ENCODE data around the gene FZR1.

DNA sequence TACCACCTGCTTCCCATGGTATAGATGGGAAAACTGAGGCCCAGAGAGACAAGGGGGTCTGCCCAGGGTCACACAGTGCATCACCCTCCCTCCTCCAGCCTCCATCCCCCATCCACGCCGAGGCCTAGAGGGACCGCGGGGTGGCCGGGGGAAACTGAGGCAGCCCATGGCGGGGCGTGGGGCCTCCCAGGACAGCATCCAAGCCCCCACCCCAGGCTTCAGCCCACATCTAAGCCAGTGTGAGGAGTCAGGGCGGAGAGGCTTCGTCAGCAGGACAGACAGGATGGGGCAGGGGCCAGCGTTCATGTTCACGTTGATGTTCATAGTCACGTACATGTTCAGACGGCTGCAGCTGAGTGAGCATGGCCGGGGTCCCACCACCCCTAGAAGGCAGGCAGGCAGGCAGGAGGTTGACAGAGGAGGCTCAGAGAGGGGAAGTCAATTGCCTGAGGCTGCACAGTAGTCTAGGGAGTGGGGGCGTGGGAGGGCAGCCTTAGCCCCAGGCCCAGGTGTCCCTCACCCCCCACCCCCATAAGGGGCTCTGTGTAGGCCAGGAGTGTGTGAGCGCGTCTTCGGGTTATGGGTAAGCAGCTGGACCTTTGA lies 49.1 kb upstream of the FZR1 start:
- TF ChIP-seq, protein P1, sequence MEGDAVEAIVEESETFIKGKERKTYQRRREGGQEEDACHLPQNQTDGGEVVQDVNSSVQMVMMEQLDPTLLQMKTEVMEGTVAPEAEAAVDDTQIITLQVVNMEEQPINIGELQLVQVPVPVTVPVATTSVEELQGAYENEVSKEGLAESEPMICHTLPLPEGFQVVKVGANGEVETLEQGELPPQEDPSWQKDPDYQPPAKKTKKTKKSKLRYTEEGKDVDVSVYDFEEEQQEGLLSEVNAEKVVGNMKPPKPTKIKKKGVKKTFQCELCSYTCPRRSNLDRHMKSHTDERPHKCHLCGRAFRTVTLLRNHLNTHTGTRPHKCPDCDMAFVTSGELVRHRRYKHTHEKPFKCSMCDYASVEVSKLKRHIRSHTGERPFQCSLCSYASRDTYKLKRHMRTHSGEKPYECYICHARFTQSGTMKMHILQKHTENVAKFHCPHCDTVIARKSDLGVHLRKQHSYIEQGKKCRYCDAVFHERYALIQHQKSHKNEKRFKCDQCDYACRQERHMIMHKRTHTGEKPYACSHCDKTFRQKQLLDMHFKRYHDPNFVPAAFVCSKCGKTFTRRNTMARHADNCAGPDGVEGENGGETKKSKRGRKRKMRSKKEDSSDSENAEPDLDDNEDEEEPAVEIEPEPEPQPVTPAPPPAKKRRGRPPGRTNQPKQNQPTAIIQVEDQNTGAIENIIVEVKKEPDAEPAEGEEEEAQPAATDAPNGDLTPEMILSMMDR (IDR thresholded peaks at IDR 0.05; ENCODE audit: insufficient read depth, low read length, poor library complexity, severe bottlenecking) = no peak
- no peak for TF ChIP-seq EZH2phosphoT487 (conservative IDR thresholded peaks at IDR 0.05; ENCODE audit: low read length)
